ENCODE results near the gene SELP.

DNA sequence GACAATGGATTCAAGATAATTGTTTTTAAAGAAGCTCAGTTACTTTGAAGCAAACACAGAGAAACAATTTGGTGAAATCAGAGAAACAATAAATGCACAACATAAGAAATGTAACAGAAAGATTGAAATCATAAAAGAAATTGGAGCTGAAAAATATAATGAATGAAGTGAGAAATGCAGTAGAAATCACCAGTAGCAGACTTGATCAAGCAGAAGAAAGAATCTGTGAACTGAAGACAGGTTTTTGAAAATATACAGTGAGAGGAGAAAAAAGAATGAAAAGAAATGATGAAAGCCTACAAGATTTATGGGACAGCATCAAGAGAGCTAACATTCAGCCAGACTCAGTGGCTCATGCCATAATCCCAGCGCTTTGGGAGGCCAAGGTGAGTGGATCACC, 4.2 kb upstream of the SELP start:
- TF ChIP-seq CTCF (IDR thresholded peaks at IDR 0.05; ENCODE audit: low read depth, low read length) = no peak
- TF ChIP-seq EZH2phosphoT487 (IDR thresholded peaks at IDR 0.05; ENCODE audit: low read depth) = no peak
